Choroid plexus epithelial cell (primary cell): ENCODE results near the gene DDX56.

Source experiments
- DNase-seq: peaks from one replicate; pipeline ENCODE4 v3.0.0-alpha.2; 2010; ENCODE audit warnings: low read depth
- H3K4me3 ChIP-seq: 2 replicates; pipeline ENCODE4 v1.5.1; 2011; ENCODE audit warnings: low read depth, mild to moderate bottlenecking, control low read depth, low read length, moderate library complexity
- TF ChIP-seq, protein P1 (sequence below): conservative IDR thresholded peaks from 2 replicates; pipeline ENCODE4 v1.5.1; 2011; ENCODE audit warnings: low read depth, mild to moderate bottlenecking, control low read depth, inconsistent platforms, low read length, moderate library complexity

Gene DDX56

DNA sequence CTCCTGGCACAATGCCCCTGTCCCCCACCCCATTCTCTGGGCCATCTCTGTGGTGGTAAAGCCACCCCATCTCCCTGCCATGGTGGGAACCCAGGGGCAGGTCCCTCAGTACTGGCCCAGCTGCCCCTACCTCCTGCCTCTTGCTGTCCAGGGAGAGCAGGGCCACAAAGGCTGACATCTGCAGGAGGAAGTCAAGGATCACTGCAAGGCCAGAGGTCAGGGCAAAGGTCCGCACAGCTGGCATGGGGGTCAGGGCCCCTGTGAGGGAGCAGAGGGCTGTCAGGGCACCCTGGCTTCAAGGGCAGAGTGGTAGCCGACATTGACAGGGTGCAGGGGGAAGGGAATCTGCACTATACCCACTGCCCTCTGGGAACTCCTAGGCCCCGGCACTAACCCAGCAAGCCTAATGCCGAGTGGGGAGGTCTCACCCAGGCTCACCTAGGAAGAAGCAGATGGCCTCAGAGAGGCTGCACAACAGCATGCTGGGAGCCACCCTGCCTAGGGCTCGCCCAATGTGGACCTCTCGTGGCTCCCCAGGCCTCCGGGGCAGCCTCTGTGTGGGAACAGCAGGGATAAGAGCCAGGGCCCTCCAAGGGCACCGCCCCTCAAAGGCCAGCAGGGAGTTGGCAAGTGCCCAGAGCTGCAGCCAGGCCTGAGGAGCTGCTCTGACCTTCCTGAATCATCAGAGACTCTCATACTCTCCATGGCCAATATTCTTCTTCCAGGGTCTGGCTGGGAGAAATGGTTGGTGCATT lies 40.2 kb downstream of the DDX56 start:
- H3K4me3 ChIP-seq, result no peak overlapping the region
- TF ChIP-seq, protein P1, sequence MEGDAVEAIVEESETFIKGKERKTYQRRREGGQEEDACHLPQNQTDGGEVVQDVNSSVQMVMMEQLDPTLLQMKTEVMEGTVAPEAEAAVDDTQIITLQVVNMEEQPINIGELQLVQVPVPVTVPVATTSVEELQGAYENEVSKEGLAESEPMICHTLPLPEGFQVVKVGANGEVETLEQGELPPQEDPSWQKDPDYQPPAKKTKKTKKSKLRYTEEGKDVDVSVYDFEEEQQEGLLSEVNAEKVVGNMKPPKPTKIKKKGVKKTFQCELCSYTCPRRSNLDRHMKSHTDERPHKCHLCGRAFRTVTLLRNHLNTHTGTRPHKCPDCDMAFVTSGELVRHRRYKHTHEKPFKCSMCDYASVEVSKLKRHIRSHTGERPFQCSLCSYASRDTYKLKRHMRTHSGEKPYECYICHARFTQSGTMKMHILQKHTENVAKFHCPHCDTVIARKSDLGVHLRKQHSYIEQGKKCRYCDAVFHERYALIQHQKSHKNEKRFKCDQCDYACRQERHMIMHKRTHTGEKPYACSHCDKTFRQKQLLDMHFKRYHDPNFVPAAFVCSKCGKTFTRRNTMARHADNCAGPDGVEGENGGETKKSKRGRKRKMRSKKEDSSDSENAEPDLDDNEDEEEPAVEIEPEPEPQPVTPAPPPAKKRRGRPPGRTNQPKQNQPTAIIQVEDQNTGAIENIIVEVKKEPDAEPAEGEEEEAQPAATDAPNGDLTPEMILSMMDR, result no peak
- peak; percentile 29 for DNase-seq

DNA sequence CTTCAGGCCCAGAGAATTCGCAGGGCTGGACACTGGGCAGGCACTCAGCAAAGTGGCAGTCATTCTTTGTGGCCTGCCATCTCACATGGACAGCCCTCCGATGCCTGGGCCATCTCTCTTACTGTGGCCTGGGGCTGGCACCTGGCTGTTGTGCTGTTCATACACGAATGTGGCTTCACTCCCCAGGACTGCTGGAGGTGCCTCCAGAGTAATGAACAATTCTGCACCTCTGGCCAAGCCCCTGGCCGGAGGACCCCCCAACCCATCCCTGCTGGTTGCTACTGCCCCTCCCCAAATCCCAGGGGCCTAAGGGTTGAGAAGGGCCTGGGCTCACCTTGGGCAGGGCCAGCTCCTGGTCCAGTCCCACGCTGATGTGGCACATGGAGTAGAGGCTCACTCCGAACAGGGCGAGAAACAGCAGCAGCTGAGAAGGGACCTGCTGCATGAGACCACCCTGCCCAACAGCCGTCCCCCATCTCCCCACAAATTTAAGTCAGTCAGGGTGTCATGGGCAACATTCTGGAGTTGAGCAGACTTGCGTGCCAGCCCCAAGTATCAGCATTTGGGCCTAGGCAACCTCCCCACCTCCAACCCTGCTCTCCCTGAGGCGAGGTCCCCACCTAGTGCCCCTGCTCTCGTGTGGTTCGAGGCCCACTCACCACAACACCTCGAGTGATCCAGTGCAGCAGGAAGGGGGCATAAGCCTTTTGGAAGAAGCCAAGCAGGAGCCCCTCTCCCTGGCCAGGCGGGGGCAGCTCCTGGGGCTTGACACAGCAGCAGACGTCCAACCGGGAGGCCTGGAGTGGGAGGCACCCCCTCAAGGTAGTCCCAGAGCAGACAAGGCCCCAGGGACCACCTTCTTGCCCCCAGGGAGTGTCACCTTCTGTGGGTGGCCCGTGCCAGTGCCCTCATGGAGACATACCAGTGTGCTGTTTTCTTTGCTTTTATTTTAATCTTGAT lies 42.0 kb downstream of the DDX56 start:
- TF ChIP-seq, protein P1, result no peak
- H3K4me3 ChIP-seq, result no peak overlapping the region
- DNase-seq, result no peak

DNA sequence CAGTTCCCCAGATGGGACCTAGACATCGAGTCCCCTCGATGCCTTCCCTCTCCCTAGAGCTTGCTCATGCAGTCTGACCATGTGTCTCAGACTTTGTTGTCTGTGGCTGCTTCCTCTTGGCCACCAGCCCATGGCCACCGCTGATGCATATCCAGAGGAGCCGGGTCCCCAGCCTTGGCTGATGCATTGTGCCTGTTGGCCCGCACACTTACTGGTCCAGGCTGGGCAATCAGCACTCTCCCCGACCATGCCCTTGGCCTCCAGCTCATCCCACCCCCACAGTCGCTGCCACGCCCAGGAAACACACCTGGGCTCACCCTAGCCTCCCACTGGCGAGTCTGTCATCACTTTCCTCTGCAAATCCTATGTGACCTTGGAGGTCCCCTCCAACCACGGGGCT lies 42.7 kb downstream of the DDX56 start:
- TF ChIP-seq, protein P1, result no peak
- DNase-seq, result no peak
- no peak overlapping the region for H3K4me3 ChIP-seq

DNA sequence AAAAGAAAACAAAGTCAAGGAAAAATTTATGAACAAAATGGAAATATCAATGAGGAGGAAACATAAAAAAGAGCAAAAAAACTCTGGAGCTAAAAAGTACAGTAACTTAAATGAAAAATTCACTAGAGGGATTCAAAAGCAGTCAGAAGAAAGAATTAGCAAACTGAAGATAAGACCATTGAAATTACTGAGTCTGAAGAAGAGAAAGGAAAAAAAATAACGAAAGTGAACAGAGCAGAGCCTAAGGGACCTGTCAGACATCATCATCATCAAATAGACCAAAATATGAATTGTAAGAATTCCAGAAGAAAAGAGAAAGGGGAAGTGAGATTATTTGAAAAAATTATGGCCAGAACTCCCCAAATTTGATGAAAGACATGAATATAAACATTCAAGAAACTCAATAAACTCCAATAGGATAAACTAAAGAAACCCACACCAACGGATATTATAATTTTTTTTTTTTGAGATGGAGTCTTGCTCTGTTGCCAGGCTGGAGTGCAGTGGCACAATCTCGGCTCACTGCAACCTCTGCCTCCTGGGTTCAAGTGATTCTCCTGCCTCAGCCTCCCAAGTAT lies 48.8 kb downstream of the DDX56 start:
- no peak for DNase-seq
- no peak overlapping the region for H3K4me3 ChIP-seq
- TF ChIP-seq, protein P1, result no peak

DNA sequence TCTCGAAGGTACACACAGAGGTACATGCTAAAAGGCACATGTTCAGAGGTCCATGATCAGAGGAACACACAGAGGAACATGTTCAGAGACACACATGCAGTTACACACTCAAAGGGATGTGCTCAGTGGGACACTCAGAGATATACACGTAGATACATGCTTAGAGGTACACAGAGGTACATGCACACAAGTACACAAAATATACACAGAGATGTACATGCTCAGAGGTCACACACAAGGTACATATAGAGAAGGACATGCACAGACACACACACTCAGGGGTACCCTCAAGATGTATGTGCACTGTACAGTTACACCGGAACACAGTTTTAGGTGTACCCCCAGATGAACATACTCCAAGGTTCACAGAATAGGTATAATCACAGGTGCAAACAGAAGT lies 51.4 kb downstream of the DDX56 start:
- H3K4me3 ChIP-seq, result no peak overlapping the region
- DNase-seq, result no peak
- TF ChIP-seq, protein P1, result no peak

DNA sequence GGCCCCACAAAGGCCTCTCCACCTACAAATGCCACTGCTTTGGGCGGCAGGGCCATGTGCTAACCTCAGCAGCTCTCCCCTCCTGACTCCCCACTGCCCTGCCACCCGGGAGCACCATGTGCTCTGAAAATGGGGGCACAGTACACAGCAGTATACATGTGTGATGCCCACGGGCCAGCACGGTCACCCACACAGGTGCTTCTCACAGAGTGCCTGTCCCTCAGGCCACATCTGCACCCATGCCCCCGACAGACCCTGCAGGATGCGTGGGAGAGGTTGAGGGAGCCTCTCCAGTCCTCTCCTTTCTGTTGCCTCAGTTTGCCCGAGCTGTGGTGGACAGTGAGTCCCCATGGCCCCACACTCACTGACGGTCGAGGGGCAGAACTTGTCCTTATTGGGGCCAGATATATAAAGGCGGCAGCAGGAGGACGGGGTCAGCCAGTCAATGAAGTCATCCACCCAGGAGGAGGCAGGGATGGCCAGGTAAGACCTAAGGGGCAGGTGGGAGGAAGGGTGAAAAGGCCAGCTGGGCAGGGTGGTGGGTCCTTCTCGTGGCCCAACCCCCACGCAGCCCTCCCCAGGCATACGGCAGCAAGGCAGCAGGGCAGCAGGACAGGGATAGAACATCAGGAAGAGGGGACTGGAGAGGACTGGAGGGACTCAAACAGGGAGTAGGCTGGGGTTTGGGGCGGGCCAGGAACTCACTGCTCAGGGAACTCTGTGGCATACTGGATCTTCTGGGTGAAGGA lies 52.2 kb downstream of the DDX56 start:
- no peak for DNase-seq
- H3K4me3 ChIP-seq, result no peak overlapping the region
- TF ChIP-seq, protein P1, result no peak
